ENCODE results near the gene HELZ.

HELZ gene

DNA sequence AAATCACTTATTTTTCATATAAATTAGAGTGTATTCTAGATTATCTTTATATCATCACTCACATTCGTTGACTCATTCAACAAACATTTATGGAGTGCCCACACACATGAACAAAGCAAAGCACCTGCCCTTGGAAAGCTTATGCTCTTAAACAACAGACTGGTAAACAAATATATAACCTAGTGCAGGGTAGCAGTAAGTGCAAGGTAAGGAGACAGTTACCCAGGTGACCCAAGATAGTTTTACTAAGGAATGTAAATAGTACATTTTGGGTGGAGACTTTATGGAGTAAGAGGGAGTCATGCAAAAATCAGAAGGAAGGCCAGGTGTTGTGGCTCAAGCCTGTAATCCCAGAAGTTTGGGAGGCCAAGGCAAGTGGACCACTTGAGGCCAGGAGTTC lies 40.4 kb upstream of the HELZ start:
- Mint-ChIP-seq H3K36me3 (ENCODE audit: low read depth) (no peaks in the 10 kb centered on the region), H3K4me1 (peaks cover 23% of the 10 kb centered on the region), H3K27ac (no peak overlapping the region)

DNA sequence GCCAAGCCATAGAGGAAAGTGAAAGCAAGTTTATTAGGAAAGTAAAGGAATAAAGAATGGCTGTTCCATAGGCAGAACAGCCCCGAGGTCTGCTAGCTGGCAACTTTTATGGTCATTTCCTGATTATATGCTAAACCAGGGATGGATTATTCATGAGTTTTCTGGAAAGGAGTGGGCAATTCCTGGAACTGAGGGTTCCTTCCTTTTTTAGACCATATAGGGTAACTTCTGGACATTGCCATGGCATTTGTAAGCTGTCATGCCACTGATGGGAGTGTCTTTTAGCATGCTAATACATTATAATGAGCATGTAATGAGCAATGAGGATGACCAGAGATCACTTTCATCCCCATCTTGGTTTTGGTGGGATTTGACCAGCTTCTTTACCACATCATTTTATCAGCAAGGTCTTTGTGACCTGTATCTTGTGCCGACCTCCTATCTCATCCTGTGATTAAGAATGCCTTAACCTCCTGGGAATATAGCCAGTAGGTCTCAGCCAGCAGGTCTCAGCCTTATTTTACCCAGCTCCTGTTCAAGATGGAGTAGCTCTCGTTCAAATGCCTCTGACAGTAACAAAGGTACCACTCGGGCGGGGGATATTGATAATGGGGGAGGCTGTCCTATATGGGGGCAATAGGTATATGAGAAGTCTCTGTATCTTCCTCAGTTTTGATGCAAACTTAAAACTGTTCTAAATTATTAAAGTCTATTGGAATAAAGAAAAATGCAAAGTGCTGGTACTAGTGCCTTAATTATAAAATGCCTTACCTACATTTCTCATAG lies 38.9 kb upstream of the HELZ start:
- Mint-ChIP-seq H3K27ac (no peak overlapping the region), H3K4me1 (peaks cover 16% of the 10 kb centered on the region), H3K9me3 (no peaks in the 10 kb centered on the region), H3K27me3 (ENCODE audit: low read depth) (peaks cover 8% of the 10 kb centered on the region), H3K36me3 (ENCODE audit: low read depth) (no peaks in the 10 kb centered on the region), H3K4me3 (no peak overlapping the region)
- TF ChIP-seq, protein P1, sequence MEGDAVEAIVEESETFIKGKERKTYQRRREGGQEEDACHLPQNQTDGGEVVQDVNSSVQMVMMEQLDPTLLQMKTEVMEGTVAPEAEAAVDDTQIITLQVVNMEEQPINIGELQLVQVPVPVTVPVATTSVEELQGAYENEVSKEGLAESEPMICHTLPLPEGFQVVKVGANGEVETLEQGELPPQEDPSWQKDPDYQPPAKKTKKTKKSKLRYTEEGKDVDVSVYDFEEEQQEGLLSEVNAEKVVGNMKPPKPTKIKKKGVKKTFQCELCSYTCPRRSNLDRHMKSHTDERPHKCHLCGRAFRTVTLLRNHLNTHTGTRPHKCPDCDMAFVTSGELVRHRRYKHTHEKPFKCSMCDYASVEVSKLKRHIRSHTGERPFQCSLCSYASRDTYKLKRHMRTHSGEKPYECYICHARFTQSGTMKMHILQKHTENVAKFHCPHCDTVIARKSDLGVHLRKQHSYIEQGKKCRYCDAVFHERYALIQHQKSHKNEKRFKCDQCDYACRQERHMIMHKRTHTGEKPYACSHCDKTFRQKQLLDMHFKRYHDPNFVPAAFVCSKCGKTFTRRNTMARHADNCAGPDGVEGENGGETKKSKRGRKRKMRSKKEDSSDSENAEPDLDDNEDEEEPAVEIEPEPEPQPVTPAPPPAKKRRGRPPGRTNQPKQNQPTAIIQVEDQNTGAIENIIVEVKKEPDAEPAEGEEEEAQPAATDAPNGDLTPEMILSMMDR (IDR thresholded peaks at IDR 0.05; ENCODE audit: unreplicated experiment in 3 of 3): no peak

More for the DNA sequence above, 40.4 kb upstream of the HELZ start:
- Mint-ChIP-seq H3K9me3 (no peaks in the 10 kb centered on the region), H3K27me3 (ENCODE audit: low read depth) (peaks cover 8% of the 10 kb centered on the region), H3K4me3 (no peak overlapping the region)
- TF ChIP-seq, protein P1 (IDR thresholded peaks at IDR 0.05; ENCODE audit: unreplicated experiment in 3 of 3): no peak

DNA sequence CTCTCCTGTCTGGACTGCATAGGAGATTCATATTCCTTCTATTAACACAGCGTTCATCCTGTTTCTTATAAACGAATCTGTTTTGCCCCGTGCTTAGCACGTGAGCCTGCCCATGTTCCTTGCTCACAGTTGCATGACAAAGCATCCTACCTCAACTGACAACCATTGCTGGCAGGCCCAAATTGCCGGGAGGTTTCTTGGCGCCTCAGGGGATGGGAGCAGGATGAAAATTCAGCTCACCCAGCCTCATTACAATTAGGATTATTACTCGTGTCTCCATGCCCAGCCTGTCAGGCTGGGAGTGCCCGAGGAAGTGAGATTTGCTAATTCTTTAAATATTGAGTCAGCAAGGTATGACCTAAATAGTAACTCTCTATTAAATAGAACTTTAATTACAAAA lies 36.7 kb upstream of the HELZ start:
- Mint-ChIP-seq H3K4me1 (peaks cover 16% of the 10 kb centered on the region), H3K4me3 (no peak overlapping the region), H3K36me3 (ENCODE audit: low read depth) (no peaks in the 10 kb centered on the region), H3K27ac (no peak overlapping the region), H3K27me3 (ENCODE audit: low read depth) (no peaks in the 10 kb centered on the region), H3K9me3 (no peaks in the 10 kb centered on the region)
- TF ChIP-seq, protein P1 (IDR thresholded peaks at IDR 0.05; ENCODE audit: unreplicated experiment in 3 of 3): no peak

DNA sequence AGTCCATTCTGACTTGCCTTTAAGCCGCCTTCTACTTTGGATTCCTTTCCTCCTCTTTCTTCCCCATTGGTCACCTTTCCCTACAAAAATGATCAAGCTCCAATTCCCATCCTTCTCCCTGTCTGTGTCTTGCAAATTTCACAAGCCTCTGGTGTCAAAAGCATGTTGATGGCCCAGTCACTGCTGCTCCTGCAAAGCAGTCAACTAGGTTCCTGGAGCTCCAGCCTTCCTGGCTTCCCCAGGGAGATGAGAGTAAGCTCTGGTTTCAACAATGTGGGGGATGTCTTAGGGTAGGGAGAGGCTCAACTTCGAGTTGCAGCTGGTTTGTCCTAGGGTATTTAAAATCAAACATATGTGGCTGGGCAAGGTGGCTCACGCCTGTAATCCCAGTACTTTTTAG lies 36.1 kb upstream of the HELZ start:
- no peaks in the 10 kb centered on the region for H3K9me3 Mint-ChIP-seq
- peaks cover 16% of the 10 kb centered on the region for H3K4me1 Mint-ChIP-seq
- no peak overlapping the region for H3K27ac Mint-ChIP-seq
- no peak overlapping the region for H3K4me3 Mint-ChIP-seq
- TF ChIP-seq, protein P1 (IDR thresholded peaks at IDR 0.05; ENCODE audit: unreplicated experiment in 3 of 3): no peak
- peaks cover 1% of the 10 kb centered on the region for H3K27me3 Mint-ChIP-seq (ENCODE audit: low read depth)
- H3K36me3 Mint-ChIP-seq (ENCODE audit: low read depth): no peaks in the 10 kb centered on the region

DNA sequence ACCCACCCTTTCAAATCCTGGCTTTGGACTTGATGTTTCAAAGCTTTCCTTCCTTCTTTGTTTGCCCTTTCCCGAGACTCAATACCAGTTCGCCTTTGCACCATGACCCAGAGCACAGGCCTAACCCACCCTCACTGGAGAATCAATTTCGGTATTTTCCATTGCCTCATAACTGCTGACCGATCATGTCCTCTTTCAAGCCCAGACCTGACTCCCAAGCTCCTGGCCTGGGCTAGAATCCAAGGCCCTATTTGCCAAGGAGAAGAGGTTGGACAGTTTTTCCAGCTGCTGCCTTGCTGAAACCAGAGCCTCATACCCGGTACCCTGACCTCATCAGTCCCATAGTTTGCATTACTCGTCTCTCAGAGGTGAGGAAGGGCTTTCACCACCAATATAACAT lies 35.3 kb upstream of the HELZ start:
- Mint-ChIP-seq H3K27ac (no peak overlapping the region), H3K36me3 (ENCODE audit: low read depth) (no peaks in the 10 kb centered on the region), H3K9me3 (no peaks in the 10 kb centered on the region), H3K4me3 (no peak overlapping the region), H3K27me3 (ENCODE audit: low read depth) (peaks cover 3% of the 10 kb centered on the region), H3K4me1 (peaks cover 16% of the 10 kb centered on the region)
- TF ChIP-seq, protein P1 (IDR thresholded peaks at IDR 0.05; ENCODE audit: unreplicated experiment in 3 of 3): no peak

DNA sequence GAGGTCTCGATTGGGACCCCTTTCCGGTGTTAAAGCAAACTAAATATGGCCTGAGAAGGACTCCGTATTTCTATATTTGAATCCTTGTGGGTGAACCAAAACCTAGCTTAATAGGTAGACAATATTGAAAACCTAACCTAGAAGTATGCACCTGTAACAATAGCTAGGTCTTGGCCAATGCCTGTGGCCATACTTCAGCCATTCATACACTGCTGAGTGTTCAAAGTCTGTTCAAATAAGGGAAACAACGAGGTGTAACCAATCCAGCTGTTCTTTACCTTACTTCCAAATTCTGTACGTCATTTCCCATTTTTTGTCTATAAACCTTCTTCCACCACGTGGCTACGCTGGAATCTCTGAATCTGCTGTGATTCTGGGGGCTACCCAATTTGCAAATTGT lies 34.1 kb upstream of the HELZ start:
- Mint-ChIP-seq H3K4me3 (no peak overlapping the region), H3K27me3 (ENCODE audit: low read depth) (peaks cover 3% of the 10 kb centered on the region), H3K4me1 (peaks cover 16% of the 10 kb centered on the region), H3K36me3 (ENCODE audit: low read depth) (no peaks in the 10 kb centered on the region), H3K9me3 (no peaks in the 10 kb centered on the region), H3K27ac (no peak overlapping the region)
- TF ChIP-seq, protein P1 (IDR thresholded peaks at IDR 0.05; ENCODE audit: unreplicated experiment in 3 of 3): no peak

All from nephron (organoid).